ENCODE results near the gene RNASE12. TPM values are rescaled to one million over a fixed set of nuclear protein-coding genes. Genes with fewer than 3 reads are reported as not detected.

Gene RNASE12
- total RNA-seq, 1 donor from 2014 or later, result not detected

- Mint-ChIP-seq H3K4me3 (no peak overlapping the region), H3K9me3 (no peaks in the 10 kb centered on the region), H3K27ac (ENCODE audit: unreplicated experiment) (no peak overlapping the region), H3K27me3 (ENCODE audit: low read depth) (peaks cover 22% of the 10 kb centered on the region), H3K4me1 (peaks cover 12% of the 10 kb centered on the region), H3K36me3 (ENCODE audit: low read depth) (peaks cover 2% of the 10 kb centered on the region)
- no peak for DNase-seq (ENCODE audit: low read depth, low spot score)
- no peak for TF ChIP-seq CTCF (conservative IDR thresholded peaks at IDR 0.05)
Observed at GRCh38 chr14:20617138-20618003, 26.2 kb upstream of the RNASE12 start.

- Mint-ChIP-seq H3K27ac (ENCODE audit: unreplicated experiment) (no peak overlapping the region), H3K27me3 (ENCODE audit: low read depth) (peaks cover 15% of the 10 kb centered on the region), H3K36me3 (ENCODE audit: low read depth) (no peaks in the 10 kb centered on the region), H3K4me3 (no peak overlapping the region), H3K4me1 (peaks cover 5% of the 10 kb centered on the region), H3K9me3 (no peaks in the 10 kb centered on the region)
- TF ChIP-seq CTCF (conservative IDR thresholded peaks at IDR 0.05), result no peak
- DNase-seq (ENCODE audit: low read depth, low spot score), result no peak
Observed at GRCh38 chr14:20615996-20616395, 24.8 kb upstream of the RNASE12 start.

- TF ChIP-seq CTCF (conservative IDR thresholded peaks at IDR 0.05), result no peak
- DNase-seq (ENCODE audit: low read depth, low spot score), result no peak
- Mint-ChIP-seq H3K4me3 (no peak overlapping the region), H3K27me3 (ENCODE audit: low read depth) (peaks cover 15% of the 10 kb centered on the region), H3K36me3 (ENCODE audit: low read depth) (no peaks in the 10 kb centered on the region), H3K27ac (ENCODE audit: unreplicated experiment) (no peak overlapping the region), H3K9me3 (no peaks in the 10 kb centered on the region), H3K4me1 (peaks cover 5% of the 10 kb centered on the region)
Observed at GRCh38 chr14:20614038-20614840, 23.1 kb upstream of the RNASE12 start.

GRCh38 chr14:20613094-20614037 lies 22.2 kb upstream of the RNASE12 start:
- no peaks in the 10 kb centered on the region for H3K36me3 Mint-ChIP-seq (ENCODE audit: low read depth)
- H3K27ac Mint-ChIP-seq (ENCODE audit: unreplicated experiment), result no peak overlapping the region
- no peaks in the 10 kb centered on the region for H3K9me3 Mint-ChIP-seq
- H3K27me3 Mint-ChIP-seq (ENCODE audit: low read depth), result peaks cover 10% of the 10 kb centered on the region
- TF ChIP-seq CTCF (conservative IDR thresholded peaks at IDR 0.05), result peak; percentile 75
- H3K4me3 Mint-ChIP-seq, result no peak overlapping the region
- peaks cover 5% of the 10 kb centered on the region for H3K4me1 Mint-ChIP-seq
- DNase-seq (ENCODE audit: low read depth, low spot score), result peak; percentile 68

GRCh38 chr14:20612403-20612802 lies 21.2 kb upstream of the RNASE12 start:
- Mint-ChIP-seq H3K27ac (ENCODE audit: unreplicated experiment) (no peak overlapping the region), H3K4me1 (peaks cover 5% of the 10 kb centered on the region), H3K9me3 (no peaks in the 10 kb centered on the region), H3K4me3 (no peak overlapping the region), H3K27me3 (ENCODE audit: low read depth) (peaks cover 6% of the 10 kb centered on the region), H3K36me3 (ENCODE audit: low read depth) (no peaks in the 10 kb centered on the region)
- no peak for DNase-seq (ENCODE audit: low read depth, low spot score)
- no peak for TF ChIP-seq CTCF (conservative IDR thresholded peaks at IDR 0.05)

Measured in neural crest cell (in vitro differentiated cells).